Activated CD4-positive, alpha-beta T cell treated with anti-CD3 and anti-CD28 coated beads, Interleukin-2, amount 10 ng/mL, durations not matched to agents 7 days and 5 days (primary cell): ENCODE measurements around the gene DRICH1. TPM values are rescaled to one million over a fixed set of nuclear protein-coding genes. Genes with fewer than 3 reads are reported as not detected.
"Not testable (repeated sequence)": the region's sequence is repeated elsewhere in the genome, so short reads cannot be mapped to it uniquely, and the experiment has no call there.

Source experiments
- CTCF ChIA-PET: fragments of 350-600 bp; sonication (Branson Sonifier 250); formaldehyde crosslinking; loops from one replicate; lab custom pipeline; 2021; ENCODE audit warnings: antibody characterized with exemption; lab: Charles Lee
- POLR2A ChIA-PET: fragments of 350-600 bp; sonication (Branson Sonifier 250); formaldehyde crosslinking; loops from one replicate; lab custom pipeline; 2021; ENCODE audit warnings: antibody characterized with exemption; lab: Charles Lee
- DNase-seq: peaks from one replicate; pipeline ENCODE4 v3.0.0-alpha.2; 2020
- H3K27ac Mint-ChIP-seq: one replicate; pipeline ENCODE4 v1.8.0; 2021; ENCODE audit warnings: mild to moderate bottlenecking, moderate library complexity, mixed read lengths
- H3K27me3 Mint-ChIP-seq: one replicate; pipeline ENCODE4 v1.8.0; 2021; ENCODE audit warnings: mixed read lengths
- H3K36me3 Mint-ChIP-seq: one replicate; pipeline ENCODE4 v1.8.0; 2021; ENCODE audit warnings: low read depth, mixed read lengths
- H3K4me1 Mint-ChIP-seq: one replicate; pipeline ENCODE4 v1.8.0; 2021; ENCODE audit warnings: mixed read lengths
- H3K4me3 Mint-ChIP-seq: one replicate; pipeline ENCODE4 v1.8.0; 2021; ENCODE audit warnings: mild to moderate bottlenecking, moderate library complexity, mixed read lengths
- H3K9me3 Mint-ChIP-seq: one replicate; pipeline ENCODE4 v1.8.0; 2021; ENCODE audit warnings: mixed read lengths
- total RNA-seq, 2 experiments: library from RNA; stranded (reverse); gene quantifications; one replicate each; pipeline ENCODE4 v1.2.3, GENCODE V29; 2021

DRICH1 gene
- total RNA-seq, 2 experiments from 2014 or later: 1.2 to 1.8 TPM

DNA sequence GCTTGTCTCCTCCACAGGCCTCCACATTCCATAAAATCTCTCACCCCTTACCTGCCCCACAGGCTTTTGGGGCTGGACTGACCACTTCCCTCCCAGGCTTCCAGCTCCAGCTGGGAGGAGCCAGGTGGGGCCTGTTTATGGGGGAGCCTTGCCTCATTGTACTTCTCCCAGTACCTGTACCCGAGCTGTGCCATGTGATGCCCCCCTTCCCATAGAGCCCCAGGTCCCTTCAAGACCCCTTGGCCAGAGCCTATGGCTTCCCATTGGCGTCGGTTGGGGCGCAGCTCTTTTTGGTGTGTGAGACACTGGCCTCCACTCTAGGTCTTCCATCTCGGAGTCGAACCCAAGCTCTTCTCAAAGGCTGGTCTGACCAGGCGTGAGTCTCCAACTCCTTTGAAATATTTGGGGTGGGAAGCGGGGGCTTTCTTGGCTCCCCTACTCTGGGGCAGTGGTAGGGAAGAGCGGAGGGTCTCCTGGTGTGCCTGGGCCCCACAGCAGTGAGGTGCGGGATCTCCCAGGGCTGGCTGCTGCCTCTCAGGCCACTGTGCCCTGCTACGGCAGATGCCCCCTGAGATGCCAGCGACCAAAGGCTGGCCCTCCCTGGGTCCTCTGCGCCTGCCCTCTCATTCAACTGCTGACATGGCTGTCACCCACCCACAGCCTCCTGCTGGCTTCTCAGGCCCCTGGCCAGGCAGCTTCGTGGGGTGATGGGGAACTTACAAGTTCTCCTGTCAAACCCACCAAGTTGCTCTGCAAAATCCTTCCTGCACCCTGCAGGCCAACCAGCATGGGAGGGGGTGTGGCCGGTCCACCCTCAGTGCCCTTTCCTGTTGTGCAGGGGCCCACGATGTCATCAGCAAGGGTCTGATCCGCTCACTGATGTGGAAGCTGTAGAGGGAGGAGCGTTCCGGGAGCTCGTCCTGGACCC is 25.7 kb downstream of the DRICH1 start:
- peaks cover 16% of the 10 kb centered on the region for H3K4me1 Mint-ChIP-seq
- H3K27me3 Mint-ChIP-seq: no peaks in the 10 kb centered on the region
- H3K36me3 Mint-ChIP-seq: no peaks in the 10 kb centered on the region
- CTCF ChIA-PET: interaction anchor here (0.7 kb wide), 1 partner anchor 172 kb away, joined by 3 read pairs; no protein-coding TSS in a partner anchor
- POLR2A ChIA-PET: interaction anchor here (0.6 kb wide), 1 partner anchor 17 kb away, joined by 3 read pairs; no protein-coding TSS in a partner anchor
- H3K4me3 Mint-ChIP-seq: no peak overlapping the region
- H3K9me3 Mint-ChIP-seq: no peaks in the 10 kb centered on the region
- H3K27ac Mint-ChIP-seq: no peak overlapping the region
- DNase-seq: no peak

DNA sequence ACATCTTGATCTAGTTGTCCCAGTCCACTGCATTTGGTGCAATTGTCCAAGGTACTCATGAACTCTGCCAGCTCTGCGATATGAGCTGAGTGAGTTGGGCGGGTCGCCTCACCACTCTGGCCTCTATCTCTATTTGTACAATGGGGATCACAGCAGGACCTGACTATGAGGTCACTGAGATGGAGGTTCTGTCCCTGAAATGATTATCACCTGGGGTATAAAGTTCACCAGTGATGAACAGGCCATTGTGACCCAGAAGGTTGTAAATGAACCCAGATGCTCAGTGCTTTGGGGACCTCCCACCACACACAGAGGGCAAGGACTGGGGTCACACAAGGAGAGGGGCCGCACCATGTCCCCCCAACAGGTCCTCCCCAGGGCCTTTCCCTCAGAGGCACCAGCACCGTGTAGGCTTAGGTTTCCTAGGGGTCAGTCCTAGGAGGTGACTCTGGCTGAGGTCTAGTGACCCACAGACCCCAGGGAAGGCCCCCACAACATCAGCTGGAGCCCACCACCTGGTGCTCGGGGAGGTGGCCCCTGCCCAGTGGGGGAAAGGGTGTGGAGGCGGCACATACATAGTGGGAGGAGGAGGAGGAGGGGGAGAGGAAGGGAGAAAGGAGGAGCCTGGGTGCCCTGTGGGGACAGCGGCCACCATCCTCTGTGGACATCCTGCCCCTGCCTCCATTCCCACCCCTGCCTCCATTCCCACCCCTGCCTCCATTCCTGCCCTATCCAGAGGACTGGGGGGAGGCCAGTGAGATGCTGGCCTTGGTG is 27.0 kb downstream of the DRICH1 start:
- ChIA-PET CTCF (interaction anchor here (0.7 kb wide), 2 partner anchors 14 to 173 kb away, joined by 3 read pairs; no protein-coding TSS in a partner anchor), POLR2A (interaction anchor here (0.6 kb wide), 1 partner anchor 24 kb away, joined by 5 read pairs; no protein-coding TSS in a partner anchor)
- H3K4me3 Mint-ChIP-seq: no peak overlapping the region
- H3K9me3 Mint-ChIP-seq: no peaks in the 10 kb centered on the region
- no peaks in the 10 kb centered on the region for H3K36me3 Mint-ChIP-seq
- DNase-seq: no peak
- H3K4me1 Mint-ChIP-seq: peaks cover 7% of the 10 kb centered on the region
- no peak overlapping the region for H3K27ac Mint-ChIP-seq
- H3K27me3 Mint-ChIP-seq: no peaks in the 10 kb centered on the region

DNA sequence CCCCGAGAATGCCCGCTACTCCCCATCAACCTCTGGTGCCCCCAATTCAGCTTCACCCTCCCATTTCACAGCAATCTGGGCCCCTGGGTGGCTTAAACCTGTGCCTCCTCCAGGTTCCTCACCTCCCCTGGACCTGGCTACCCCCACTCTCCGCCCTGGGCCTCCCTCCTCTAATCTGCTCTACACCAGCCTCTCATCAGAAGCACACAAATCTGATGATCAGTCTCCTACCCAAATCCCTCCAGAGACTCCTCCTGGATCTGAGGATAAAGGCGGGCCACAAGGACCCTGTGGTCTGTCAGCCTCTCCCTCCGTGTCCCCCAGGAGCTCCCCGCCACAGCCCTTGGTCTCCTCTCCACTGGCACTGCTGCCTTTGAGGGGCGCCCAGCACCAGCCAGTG is 28.9 kb downstream of the DRICH1 start:
- no peaks in the 10 kb centered on the region for H3K36me3 Mint-ChIP-seq
- H3K4me1 Mint-ChIP-seq: no peaks in the 10 kb centered on the region
- H3K4me3 Mint-ChIP-seq: no peak overlapping the region
- no peak overlapping the region for H3K27ac Mint-ChIP-seq
- CTCF ChIA-PET: interaction anchor here (0.9 kb wide), 1 partner anchor 12 kb away, joined by 3 read pairs; no protein-coding TSS in a partner anchor
- H3K27me3 Mint-ChIP-seq: no peaks in the 10 kb centered on the region
- no peaks in the 10 kb centered on the region for H3K9me3 Mint-ChIP-seq
- POLR2A ChIA-PET: no interaction called here
- DNase-seq: no peak

DNA sequence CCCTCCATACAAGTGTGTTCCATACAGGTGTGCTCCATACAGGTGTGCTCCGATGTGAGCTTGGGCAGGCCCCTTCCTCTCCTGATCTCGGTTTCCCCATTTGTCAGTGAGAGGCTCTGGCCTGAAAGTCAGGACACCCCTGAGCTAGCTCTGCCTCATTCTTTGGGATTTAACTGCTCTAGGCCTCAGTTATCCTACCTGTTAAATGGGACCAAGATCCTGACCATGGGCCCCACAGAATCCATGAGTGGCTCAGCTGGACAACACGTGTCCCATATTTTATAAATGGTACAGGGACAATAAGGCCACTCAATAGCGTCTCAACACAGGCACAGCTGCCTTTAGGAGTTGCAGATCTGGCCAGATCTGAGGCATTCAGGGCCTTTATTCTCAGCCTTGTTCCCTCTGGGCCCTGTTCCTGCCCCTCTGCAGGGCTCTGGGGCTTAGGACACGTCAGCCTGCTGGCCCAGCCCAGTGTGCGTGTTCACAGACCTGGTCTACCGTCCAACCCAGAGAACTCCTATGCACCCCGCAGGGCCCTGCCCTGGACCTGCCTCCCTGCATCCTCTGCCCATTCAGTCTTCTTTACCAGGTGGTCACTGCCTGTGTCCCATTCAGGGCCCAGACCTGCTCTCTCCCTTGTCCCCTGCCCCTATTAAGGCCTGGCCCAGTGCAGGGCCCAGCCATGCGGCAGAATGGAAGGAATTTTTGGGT is 33.2 kb downstream of the DRICH1 start:
- H3K9me3 Mint-ChIP-seq: no peaks in the 10 kb centered on the region
- ChIA-PET POLR2A (no interaction called here), CTCF (interaction anchor here (1.0 to 1.6 kb wide), 2 partner anchors 8 to 18 kb away, joined by 3 to 4 read pairs; no protein-coding TSS in a partner anchor)
- no peaks in the 10 kb centered on the region for H3K36me3 Mint-ChIP-seq
- H3K4me1 Mint-ChIP-seq: peaks cover under 1% of the 10 kb centered on the region
- peaks cover 3% of the 10 kb centered on the region for H3K27me3 Mint-ChIP-seq
- H3K27ac Mint-ChIP-seq: no peak overlapping the region
- DNase-seq: no peak
- no peak overlapping the region for H3K4me3 Mint-ChIP-seq

DNA sequence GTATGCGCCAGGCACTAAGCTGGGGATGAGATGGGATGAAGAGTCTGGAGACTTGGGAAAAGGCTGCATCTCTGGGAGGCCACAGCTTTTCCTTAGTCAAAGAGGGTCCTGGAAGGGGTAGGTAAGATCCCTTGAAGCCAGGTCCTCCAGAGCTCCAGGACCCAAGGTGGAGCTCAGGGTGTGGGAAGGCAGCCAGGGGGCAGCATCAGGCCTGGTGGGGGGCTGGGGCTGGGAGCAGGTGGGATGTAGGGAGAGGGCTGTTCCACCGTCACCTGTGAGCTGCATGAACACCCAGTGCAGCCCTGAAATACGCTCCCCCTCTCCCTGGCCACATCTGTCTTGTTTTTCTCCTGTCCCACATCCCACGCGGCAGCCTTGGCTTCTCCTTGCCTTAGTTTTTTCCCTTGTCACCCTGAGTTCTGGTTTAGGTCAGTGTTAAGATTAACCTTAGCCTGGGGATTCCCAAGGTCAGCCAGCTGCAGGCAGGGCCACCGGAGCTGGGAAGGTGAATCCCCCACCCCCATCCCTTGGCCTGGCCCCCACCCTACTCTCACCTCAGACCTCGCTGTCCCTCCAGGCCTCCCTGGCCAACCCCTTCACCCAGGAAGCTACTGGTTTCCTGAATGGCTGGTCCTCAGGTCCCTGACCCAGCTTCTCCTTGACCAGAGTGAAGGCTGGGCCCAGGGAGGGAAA is 34.4 kb downstream of the DRICH1 start:
- H3K27ac Mint-ChIP-seq, H3K4me3 Mint-ChIP-seq, H3K27me3 Mint-ChIP-seq, POLR2A ChIA-PET, DNase-seq, H3K9me3 Mint-ChIP-seq, H3K4me1 Mint-ChIP-seq, H3K36me3 Mint-ChIP-seq: not testable (repeated sequence)
- CTCF ChIA-PET: interaction anchor here (0.7 kb wide), 1 partner anchor 248 kb away, joined by 3 read pairs; no protein-coding TSS in a partner anchor

DNA sequence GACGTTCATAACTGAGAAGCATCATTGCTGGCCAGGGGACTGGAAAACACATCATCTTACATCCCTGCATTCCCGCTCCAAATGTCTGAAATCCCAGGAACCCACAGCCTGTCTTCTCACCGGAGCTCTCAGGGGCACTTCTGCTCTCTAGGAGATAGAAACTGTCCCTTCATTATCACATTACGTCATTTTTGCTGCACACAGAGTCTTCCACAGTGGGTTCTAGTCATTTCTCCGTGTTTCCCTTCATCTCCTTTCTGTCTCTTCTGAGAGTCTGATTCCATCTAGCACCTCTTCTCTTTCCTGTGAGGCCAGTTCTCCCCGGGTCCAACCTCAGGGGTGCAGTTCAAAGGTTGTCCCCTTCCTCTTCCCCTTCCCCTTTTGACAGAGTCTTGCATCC is 36.2 kb downstream of the DRICH1 start:
- POLR2A ChIA-PET, H3K27me3 Mint-ChIP-seq, H3K4me1 Mint-ChIP-seq, H3K4me3 Mint-ChIP-seq, H3K27ac Mint-ChIP-seq, DNase-seq, H3K36me3 Mint-ChIP-seq, CTCF ChIA-PET, H3K9me3 Mint-ChIP-seq: not testable (repeated sequence)

DNA sequence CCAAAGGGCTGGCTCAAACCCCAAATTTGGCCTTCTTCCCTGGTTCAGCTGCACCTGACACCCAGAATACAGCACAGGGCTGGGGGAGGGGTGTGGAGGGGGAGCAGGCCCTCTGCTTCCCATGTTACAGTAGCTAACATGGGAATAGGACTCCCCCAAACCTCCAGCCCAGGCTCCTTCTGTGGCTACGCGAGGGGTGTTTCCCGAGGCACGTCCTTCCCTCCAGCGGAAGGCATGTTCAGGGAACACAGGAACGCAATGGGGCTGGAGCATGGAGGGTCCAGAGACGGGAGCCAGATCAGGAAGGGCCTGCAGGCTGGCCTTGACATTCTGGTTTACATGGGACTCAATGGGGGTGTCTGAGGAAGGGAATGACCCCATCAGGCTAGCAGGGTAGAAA is 40.3 kb downstream of the DRICH1 start:
- H3K36me3 Mint-ChIP-seq: no peaks in the 10 kb centered on the region
- H3K4me1 Mint-ChIP-seq: peaks cover 6% of the 10 kb centered on the region
- CTCF ChIA-PET: interaction anchor here (0.6 to 1.5 kb wide), 8 partner anchors 8 to 105 kb away, joined by 3 to 5 read pairs (median 4); partner anchors contain the start of gene IGLL1
- H3K27me3 Mint-ChIP-seq: peaks cover 4% of the 10 kb centered on the region
- H3K4me3 Mint-ChIP-seq: no peak overlapping the region
- H3K27ac Mint-ChIP-seq: no peak overlapping the region
- H3K9me3 Mint-ChIP-seq: no peaks in the 10 kb centered on the region
- DNase-seq: no peak
- POLR2A ChIA-PET: no interaction called here

DNA sequence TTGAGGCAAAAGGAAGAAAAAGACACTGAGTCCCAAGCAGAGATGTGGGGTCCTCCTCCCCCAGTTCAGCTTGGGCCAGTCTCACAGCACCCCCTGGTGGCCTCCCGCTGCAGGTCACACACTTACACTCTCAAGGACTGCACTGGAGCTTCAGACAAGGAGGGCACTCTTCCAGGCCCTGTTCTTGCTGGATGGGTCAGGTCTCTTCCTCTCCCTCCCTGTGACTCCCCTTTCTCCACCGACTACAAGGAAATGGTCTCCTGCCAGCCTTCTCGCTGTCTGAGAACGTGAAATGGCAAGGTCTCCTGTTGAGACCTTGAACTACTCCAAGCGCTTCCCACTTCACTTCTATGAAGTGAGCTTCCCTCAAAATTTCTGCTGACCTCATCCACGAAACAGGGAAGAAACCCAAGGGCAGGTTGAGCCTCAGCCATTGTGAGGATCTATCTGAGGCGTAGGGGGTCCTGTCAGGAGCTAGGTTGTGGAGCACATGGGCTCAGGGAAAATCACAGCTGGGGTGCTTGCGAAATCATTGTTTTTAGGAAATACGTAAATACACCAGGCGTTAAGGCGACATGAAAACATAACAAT is 40.8 kb downstream of the DRICH1 start:
- Mint-ChIP-seq H3K4me1 (peaks cover 6% of the 10 kb centered on the region), H3K27ac (no peak overlapping the region), H3K27me3 (peaks cover 4% of the 10 kb centered on the region), H3K36me3 (no peaks in the 10 kb centered on the region), H3K9me3 (no peaks in the 10 kb centered on the region), H3K4me3 (no peak overlapping the region)
- DNase-seq: peak; percentile 57
- CTCF ChIA-PET: interaction anchor here (0.6 to 1.5 kb wide), 8 partner anchors 8 to 105 kb away, joined by 3 to 5 read pairs (median 4); partner anchors contain the start of gene IGLL1
- POLR2A ChIA-PET: no interaction called here

DNA sequence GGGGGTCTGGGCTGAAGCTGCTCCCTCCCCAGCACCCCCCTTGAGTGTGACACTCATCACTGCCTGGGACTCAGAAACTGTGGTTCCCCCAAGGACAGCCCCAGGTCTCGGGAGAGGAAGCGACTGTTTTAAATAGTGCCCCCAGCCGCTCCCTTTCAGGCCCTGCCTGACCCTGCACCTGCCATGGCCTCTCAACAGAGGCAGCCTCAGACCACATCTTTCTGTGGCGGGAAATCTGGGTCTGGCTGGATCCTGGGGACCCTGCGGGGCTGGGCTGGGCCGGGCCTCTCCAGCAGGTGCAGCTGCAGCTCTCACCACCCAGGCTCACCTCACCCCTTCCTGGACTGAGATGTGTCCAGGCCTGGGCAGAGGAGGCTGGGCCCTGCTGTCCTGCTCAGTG is 48.3 kb downstream of the DRICH1 start:
- no peak for DNase-seq
- Mint-ChIP-seq H3K36me3 (no peaks in the 10 kb centered on the region), H3K27me3 (peaks cover 10% of the 10 kb centered on the region), H3K4me3 (no peak overlapping the region), H3K4me1 (peaks cover 14% of the 10 kb centered on the region), H3K9me3 (no peaks in the 10 kb centered on the region), H3K27ac (no peak overlapping the region)
- ChIA-PET POLR2A (no interaction called here), CTCF (interaction anchor here (2.1 kb wide), 1 partner anchor 8 kb away, joined by 5 read pairs; no protein-coding TSS in a partner anchor)

DNA sequence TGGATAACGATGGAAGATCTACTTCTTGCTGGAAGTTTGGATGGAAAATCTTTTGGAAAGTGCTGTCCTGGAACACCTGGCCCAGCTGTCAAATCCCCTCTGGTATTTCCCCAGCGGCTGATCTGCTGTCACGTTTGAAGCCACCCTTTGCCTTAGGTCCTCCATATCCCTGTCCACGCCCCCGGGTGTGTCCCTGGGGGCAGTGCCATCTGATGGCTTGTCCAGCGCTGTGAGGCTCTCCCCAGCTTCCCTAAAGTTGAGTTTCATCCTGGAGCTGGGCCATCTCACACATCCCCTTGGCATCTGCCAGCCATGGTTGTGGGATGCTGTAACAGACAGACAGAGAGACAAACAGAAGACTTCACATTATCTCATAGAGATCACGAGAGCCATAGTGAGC is 49.0 kb downstream of the DRICH1 start:
- Mint-ChIP-seq H3K9me3 (no peaks in the 10 kb centered on the region), H3K4me1 (peaks cover 10% of the 10 kb centered on the region), H3K4me3 (no peak overlapping the region), H3K27me3 (peaks cover 15% of the 10 kb centered on the region), H3K36me3 (no peaks in the 10 kb centered on the region), H3K27ac (no peak overlapping the region)
- POLR2A ChIA-PET: no interaction called here
- CTCF ChIA-PET: interaction anchor here (2.1 kb wide), 1 partner anchor 8 kb away, joined by 5 read pairs; no protein-coding TSS in a partner anchor
- no peak for DNase-seq

DNA sequence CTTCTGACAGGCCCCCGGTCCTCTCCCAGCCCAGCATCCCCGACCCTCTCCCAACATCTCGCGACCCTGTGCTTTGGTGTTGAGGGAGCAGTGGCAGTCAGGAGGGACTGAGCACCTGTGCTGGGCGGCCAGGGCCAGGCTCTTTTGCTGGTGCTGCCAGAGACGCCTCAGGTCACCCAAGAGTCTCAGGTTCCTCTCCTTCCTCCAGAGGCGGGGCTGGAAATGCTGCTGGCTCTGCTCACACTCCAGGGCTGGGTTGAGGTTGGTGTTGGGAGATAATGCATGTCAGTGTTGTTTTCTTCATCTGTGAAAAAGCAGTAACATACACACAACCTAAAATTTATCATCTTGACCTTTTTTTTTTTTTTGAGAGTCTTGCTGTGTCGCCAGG is 50.9 kb downstream of the DRICH1 start:
- H3K27me3 Mint-ChIP-seq: peaks cover 27% of the 10 kb centered on the region
- H3K4me3 Mint-ChIP-seq: no peak overlapping the region
- no peak for DNase-seq
- H3K36me3 Mint-ChIP-seq: no peaks in the 10 kb centered on the region
- H3K27ac Mint-ChIP-seq: no peak overlapping the region
- ChIA-PET CTCF (interaction anchor here (0.8 to 1.3 kb wide), 4 partner anchors 9 to 18 kb away, joined by 3 read pairs; no protein-coding TSS in a partner anchor), POLR2A (interaction anchor here (0.6 kb wide), 1 partner anchor 24 kb away, joined by 5 read pairs; no protein-coding TSS in a partner anchor)
- peaks cover 14% of the 10 kb centered on the region for H3K4me1 Mint-ChIP-seq
- H3K9me3 Mint-ChIP-seq: no peaks in the 10 kb centered on the region
